ENCODE measurements around the gene B3GALT6.
A peak's percentile ranks its signal among the peaks of the same experiment; 100 is the strongest.
"Not testable (repeated sequence)": the region's sequence is repeated elsewhere in the genome, so short reads cannot be mapped to it uniquely, and the experiment has no call there.

The B3GALT6 gene

DNA sequence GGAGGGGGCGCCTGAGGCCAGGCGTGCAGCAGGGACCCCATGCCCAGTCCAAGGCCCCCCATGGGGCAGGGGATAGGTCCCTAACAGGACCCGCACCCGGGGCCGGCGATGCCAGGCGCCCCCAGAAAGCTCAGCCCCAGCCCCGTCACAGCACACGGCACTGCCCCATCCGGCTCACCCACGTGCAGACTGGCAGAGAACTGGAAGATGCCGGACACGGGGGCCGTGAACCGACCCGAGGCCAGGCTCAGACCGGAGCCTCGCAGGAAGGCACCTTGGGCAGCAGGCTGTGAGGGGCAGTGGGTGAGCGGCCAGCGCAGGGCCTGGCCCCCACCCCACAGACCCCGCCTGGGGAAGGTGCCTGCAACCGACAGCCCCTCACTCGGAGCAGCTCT is 11.2 kb downstream of the B3GALT6 start:
- no peak for DNase-seq (ENCODE audit: low read depth in 4 of 4, low spot score in 1 of 4)

DNA sequence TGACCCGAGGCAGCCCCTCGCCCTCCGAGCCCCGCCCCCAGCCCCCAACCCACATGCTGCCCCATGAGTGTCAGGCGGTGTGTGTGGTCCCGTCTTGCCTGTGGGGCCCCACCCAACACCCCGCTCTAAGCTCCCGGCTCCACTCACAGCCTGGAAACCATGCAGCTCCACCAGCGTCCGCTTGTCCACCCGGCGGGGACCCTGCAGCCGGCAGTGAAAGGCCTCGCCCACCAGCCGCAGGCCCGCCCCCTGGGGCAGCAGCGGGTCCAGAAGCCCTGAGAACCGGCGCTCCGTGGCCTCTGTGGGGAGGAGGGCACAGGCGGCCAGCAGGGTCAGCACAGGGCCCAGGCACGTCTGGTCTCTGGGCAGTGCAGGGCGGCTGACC is 11.8 kb downstream of the B3GALT6 start:
- no peak for DNase-seq (ENCODE audit: low read depth in 4 of 4, low spot score in 1 of 4)

- no peak for DNase-seq (ENCODE audit: low read depth in 4 of 4, low spot score in 1 of 4)
Observed at GRCh38 chr1:1244192-1244811, 12.3 kb downstream of the B3GALT6 start.

GRCh38 chr1:1245178-1245816 is 13.3 kb downstream of the B3GALT6 start:
- DNase-seq (ENCODE audit: low read depth in 4 of 4, low spot score in 1 of 4): no peak

DNA sequence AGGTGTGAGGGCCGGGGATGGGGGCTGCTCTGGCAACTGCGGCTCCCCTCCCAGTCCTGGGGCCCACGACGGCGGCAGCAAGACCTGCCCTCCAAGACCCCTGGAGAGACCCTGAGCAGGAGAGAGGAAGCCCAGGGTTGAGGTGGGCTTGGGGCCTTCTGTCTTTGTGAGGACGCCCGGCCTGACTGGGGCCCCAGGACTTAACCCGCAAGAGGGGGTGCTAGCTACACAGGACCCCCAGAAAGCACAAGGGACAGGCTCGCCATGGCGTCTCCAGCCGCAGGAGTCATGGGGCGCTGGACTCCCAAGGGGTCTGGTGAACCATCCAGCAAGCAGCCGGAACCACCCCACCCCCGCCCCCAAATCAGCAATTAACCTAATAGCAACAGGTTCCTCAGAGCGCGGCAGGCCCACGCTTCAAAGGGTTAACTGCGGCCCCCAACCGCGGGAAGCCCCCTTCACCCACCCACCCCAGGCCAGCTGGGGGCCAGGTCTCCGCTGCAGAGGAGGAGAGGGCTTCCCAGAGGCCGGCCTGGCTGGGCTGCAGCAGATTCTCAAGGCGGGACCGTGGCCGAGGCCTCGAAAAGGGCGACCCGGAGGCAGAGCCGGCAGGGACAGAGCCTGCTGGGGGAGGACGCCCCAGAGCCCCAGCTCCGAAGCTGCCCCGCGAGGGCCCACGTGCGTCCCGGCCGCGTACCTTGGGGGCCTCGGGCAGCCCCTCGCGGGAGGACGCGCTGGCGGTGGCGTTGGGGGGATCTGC is 14.0 kb downstream of the B3GALT6 start:
- no peak for DNase-seq (ENCODE audit: low read depth in 4 of 4, low spot score in 1 of 4)

DNA sequence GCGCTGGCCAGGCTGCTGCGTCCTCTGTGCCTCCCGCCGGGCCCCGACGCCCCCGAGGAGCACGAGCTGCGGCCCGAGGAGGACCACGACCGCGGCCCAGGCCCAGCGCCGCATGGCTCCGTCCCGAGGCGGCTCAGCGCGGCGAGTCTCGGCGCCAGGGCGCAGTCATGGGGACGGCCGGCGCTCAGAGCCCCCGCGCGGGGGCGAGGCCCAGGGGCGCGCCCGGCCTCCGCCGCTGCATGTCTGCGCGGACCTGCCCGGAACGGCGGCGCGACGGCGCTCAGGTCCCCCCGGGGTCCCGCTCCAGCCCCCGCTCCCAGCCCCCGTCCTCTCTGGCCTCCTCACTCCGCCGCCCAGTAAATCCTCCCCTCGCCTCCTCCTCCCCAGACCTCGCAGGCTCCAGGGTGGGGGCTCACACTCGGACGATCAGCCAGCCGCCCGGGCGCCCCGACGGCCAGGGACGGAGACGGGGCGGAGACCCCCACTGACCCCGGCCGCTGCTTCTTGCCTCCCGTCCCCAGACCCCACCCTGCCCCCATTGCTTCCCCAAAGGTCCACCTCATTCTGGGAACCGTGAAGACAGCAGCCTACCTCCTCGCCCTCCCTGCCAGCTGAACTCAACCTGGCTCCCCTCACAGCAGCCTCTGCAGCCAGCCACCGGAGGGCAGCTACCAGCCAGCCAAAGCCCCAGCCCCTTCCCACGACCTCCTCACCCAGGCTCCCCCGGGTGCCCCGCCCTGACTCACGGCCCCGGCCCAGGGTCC is 14.7 kb downstream of the B3GALT6 start, which contains the start of gene C1QTNF12:
Gene C1QTNF12 (minus strand): TSS at position 146 of the 764 bp plus-strand sequence. CDS start 32 bp downstream, at position 114.
- DNase-seq (ENCODE audit: low read depth in 4 of 4, low spot score in 1 of 4): no peak

DNA sequence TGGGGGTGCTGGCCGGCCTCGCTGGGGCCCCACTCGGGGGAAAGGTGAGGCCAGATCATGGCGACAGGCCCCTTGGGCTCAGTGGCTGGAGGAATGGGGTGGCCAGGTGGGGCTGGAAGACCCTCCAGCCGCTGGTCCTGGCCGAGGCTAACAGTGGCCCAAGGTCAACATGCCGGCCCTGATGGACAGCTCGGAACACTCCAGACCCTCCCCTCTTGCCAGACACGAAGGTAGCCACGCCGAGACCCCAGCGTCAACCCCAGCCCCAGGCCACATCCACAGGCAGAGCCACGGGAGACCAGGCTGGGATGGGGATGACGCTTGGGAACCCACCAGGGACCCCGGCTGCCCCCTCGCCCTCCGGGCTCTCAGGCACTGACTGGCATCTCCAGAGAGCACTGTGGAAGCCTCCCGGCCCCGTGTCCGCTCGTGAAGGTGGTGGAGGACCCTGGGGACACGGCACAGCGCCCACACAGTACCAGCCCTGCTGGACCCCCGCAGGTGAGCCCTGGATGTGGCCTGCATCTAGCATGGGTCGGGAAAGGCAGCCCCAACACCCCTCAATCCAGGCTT is 15.4 kb downstream of the B3GALT6 start:
- DNase-seq (ENCODE audit: low read depth in 4 of 4, low spot score in 1 of 4): no peak

- DNase-seq (ENCODE audit: low read depth in 4 of 4, low spot score in 1 of 4): not testable (repeated sequence)
Observed at GRCh38 chr1:1248009-1248913, 16.2 kb downstream of the B3GALT6 start.

DNA sequence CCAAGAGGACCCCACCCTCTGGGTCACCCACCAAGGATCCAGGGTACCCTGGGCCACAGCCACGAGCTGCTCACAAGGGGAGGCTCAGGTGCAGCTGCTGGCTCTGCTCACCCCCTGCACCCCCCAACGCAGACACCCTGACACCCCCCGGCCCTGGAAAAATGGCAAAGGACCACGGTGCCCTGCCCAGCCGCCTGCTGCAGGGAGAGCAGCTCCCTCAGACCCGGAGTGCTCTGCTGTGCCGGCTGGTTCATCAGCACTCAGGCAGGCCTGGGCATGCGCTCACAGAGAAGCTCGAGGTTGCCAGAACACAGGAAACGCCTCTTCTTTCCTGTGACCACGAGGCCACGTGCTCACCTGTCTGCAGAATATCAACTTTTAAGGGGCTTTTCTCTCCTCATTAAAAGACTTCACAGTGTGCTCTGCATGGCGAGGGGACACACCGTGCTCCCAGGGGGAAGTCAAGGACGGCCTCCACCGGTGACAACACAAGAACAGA is 18.8 kb downstream of the B3GALT6 start:
- DNase-seq (ENCODE audit: low read depth in 4 of 4, low spot score in 1 of 4): peak in 3 of 4 experiments; percentile 42 to 47 (median 42)

DNA sequence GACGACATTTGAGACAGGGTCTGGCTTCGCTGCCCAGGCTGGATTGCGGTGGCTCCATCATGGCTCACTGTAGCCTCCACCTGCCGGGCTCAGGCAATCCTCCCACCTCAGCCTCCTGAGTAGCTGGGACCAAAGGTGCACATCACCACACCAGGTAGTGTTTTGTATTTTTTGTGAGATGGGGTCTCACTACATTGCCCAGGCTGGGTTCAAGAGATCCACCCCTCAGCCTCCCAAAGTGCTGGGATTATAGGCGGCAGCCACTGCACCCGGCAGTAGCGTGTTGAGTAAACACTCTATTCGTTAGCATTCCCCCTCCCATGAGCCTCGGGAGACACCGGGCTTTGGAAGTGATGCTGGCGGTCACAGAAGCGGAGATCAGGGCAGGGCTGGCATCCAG is 21.3 kb downstream of the B3GALT6 start:
- no peak for DNase-seq (ENCODE audit: low read depth in 4 of 4, low spot score in 1 of 4)

GRCh38 chr1:1253972-1254666 is 22.1 kb downstream of the B3GALT6 start:
- no peak for DNase-seq (ENCODE audit: low read depth in 4 of 4, low spot score in 1 of 4)

GRCh38 chr1:1254667-1254998 is 22.6 kb downstream of the B3GALT6 start:
- DNase-seq (ENCODE audit: low read depth in 4 of 4, low spot score in 1 of 4): no peak

DNA sequence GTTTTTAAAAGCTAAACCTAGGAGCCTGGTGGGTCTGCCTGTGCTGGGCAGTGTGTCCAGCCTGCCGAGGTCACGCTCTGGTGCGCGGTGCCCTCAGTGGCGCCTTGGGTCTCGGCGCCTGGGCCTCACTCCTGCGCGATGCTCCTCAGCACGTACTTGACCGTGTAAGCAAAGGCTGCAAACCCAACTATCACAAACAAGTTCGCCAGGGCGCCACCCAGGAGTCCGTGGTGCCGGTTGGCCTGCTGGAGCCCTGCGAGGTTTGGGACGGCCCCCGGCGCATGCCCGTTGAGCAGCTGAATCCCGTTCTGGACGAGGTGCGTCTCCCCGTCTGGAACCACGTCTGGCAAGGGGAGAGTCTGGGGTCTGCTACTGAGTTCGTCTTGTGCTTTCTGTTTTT is 23.0 kb downstream of the B3GALT6 start:
- no peak for DNase-seq (ENCODE audit: low read depth in 4 of 4, low spot score in 1 of 4)

- no peak for DNase-seq (ENCODE audit: low read depth in 4 of 4, low spot score in 1 of 4)
Observed at GRCh38 chr1:1255611-1256010, 23.6 kb downstream of the B3GALT6 start.

DNA sequence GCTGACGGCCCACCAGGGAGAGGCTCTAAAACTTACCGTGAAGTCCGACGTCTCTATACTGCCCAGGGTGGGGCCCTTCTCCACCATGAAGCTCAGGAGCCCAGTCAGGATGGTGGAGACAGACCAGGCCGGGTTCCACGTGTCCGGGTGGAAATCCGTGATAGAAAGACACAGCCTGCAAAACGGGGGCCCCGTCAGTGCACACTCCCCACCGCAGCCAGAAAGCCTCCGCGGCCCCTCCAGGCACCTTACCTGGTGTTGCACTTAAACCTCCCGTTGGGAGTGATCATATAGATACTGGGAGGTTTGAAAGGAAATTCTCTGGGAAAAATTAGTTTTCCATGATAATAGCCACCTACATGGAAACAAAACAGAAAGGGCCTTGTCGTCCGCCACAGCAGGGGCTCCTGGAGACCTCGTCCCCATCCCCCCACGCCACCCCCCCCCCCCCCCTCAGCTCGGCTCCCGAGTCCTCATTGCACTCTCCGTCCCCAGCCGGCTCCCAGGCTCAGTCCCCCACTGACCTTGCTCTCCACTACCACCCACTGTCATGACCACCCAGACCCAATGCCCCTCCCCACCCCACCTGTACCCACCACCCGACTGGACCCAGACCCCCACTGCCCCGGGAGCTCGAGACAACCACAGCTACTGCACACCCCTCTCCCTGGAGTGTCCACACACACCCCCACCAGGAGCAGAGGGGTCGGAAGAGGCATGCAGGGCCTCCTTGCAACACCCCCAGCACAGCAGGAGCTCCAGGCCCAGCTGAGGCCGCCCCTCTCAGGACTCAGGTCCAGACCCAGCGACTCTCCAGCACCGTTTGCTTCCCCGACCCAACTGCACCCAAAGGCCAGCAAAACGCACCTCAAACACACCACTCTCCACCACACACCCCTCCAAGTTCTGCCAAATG is 25.2 kb downstream of the B3GALT6 start:
- no peak for DNase-seq (ENCODE audit: low read depth in 4 of 4, low spot score in 1 of 4)

DNA sequence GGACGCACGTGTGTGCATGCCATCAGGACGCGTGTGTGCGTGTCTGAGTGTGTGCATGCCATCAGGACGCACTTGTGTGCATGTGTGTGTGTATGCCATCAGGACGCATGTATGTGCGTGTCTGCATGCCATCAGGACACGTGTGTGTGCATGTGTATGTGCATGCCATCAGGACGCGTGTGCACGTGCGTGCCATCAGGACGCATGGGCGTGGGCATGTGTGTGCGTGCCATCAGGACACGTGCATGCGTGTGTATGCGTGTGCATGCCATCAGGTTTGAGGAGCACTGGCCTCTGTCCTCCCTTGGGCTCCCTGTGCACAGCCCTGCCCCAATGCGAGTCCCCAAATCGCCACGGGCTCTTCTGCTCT is 27.1 kb downstream of the B3GALT6 start:
- no peak for DNase-seq (ENCODE audit: low read depth in 4 of 4, low spot score in 1 of 4)

GRCh38 chr1:1259540-1259939 is 27.5 kb downstream of the B3GALT6 start:
- DNase-seq (ENCODE audit: low read depth in 4 of 4, low spot score in 1 of 4): no peak

DNA sequence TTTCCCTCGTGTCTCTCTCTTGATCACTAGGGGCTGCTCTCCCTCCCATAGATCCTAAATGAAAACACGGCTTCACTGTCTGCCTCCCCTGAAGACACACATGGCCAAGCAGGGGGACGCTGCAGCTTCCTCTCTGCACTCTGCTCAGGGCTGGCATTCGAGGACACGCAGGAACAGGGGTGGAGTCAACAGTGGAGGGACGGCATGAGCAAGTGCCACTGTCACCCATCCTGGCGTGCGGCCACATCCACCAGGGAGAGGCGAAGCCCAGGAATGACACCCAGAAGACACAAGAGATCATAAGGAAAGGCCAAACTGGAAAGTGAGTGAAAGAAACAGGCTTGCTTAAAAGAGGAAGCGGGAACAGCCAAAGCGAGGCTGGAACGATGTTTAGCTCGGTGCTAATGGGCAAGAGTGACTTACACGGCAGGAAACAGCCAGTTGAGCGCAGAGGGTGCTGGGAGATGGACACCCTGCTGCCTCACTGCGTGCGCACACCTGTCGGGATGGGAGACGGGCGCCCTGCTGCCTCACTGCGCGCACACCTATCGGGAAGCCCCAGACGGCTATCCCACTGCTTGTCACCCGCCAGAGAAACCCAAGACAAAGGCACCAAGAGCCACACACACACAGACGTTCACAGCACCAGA is 28.0 kb downstream of the B3GALT6 start:
- DNase-seq (ENCODE audit: low read depth in 4 of 4, low spot score in 1 of 4): no peak
